Neural crest cell (in vitro differentiated cells): ENCODE data around the gene RANBP17. TPM values are rescaled to one million over a fixed set of nuclear protein-coding genes. Genes with fewer than 3 reads are reported as not detected.

Experiments used
- DNase-seq: peaks from one replicate; pipeline ENCODE4 v3.0.0; 2021; ENCODE audit warnings: low read depth, mixed read lengths, low spot score
- H3K27ac Mint-ChIP-seq: one replicate; pipeline ENCODE4 v1.8.0; 2021; ENCODE audit warnings: mild to moderate bottlenecking, mixed read lengths; ENCODE audit not compliant: unreplicated experiment
- H3K27me3 Mint-ChIP-seq: 2 replicates; pipeline ENCODE4 v1.8.0; 2021; ENCODE audit warnings: low read depth, mild to moderate bottlenecking, mixed read lengths
- H3K36me3 Mint-ChIP-seq: 2 replicates; pipeline ENCODE4 v1.8.0; 2021; ENCODE audit warnings: low read depth, mild to moderate bottlenecking, mixed read lengths
- H3K4me1 Mint-ChIP-seq: 2 replicates; pipeline ENCODE4 v1.8.0; 2021; ENCODE audit warnings: mixed read lengths
- H3K4me3 Mint-ChIP-seq: one replicate; pipeline ENCODE4 v1.8.0; 2021; ENCODE audit warnings: mild to moderate bottlenecking, mixed read lengths
- H3K9me3 Mint-ChIP-seq: 2 replicates; pipeline ENCODE4 v1.8.0; 2021; ENCODE audit warnings: mixed read lengths
- total RNA-seq: library from RNA; stranded (reverse); gene quantifications from 2 replicates; pipeline ENCODE4 v1.2.1, GENCODE V29; 2021
- TF ChIP-seq, protein P1 (sequence below): fragments of 200-600 bp; sonication (generic); conservative IDR thresholded peaks from 2 replicates; pipeline ENCODE4 v1.5.0; 2021; ENCODE audit warnings: antibody characterized with exemption, mild to moderate bottlenecking

Gene RANBP17
- total RNA-seq, 1 donor from 2014 or later = 26.9 TPM

GRCh38 chr5:171226864-171227263, 365.0 kb downstream of the RANBP17 start:
- no peaks in the 10 kb centered on the region for H3K36me3 Mint-ChIP-seq
- H3K4me1 Mint-ChIP-seq = no peaks in the 10 kb centered on the region
- H3K9me3 Mint-ChIP-seq = no peaks in the 10 kb centered on the region
- no peak overlapping the region for H3K27ac Mint-ChIP-seq
- DNase-seq = no peak
- TF ChIP-seq, protein P1, sequence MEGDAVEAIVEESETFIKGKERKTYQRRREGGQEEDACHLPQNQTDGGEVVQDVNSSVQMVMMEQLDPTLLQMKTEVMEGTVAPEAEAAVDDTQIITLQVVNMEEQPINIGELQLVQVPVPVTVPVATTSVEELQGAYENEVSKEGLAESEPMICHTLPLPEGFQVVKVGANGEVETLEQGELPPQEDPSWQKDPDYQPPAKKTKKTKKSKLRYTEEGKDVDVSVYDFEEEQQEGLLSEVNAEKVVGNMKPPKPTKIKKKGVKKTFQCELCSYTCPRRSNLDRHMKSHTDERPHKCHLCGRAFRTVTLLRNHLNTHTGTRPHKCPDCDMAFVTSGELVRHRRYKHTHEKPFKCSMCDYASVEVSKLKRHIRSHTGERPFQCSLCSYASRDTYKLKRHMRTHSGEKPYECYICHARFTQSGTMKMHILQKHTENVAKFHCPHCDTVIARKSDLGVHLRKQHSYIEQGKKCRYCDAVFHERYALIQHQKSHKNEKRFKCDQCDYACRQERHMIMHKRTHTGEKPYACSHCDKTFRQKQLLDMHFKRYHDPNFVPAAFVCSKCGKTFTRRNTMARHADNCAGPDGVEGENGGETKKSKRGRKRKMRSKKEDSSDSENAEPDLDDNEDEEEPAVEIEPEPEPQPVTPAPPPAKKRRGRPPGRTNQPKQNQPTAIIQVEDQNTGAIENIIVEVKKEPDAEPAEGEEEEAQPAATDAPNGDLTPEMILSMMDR = no peak
- no peaks in the 10 kb centered on the region for H3K27me3 Mint-ChIP-seq
- H3K4me3 Mint-ChIP-seq = no peak overlapping the region

DNA sequence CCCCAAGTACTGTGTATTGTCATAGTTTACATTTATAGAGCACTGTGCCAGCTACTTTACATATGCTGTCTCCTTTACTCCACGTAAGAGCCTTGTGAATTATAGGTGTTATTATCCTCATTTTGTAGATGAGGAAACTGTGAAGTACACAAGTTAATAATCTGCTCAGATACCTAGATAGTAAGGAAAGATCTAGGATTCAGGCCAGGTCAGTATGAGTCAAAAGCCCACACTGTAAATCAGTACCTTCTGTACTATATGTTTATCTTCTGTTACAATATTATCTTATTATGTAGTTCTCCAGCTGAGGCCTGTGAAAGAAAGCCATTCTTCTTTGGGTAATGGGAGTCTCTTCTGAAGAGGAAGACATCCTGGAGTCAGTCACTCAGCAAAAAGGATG, 374.8 kb downstream of the RANBP17 start:
- Mint-ChIP-seq H3K36me3 (no peaks in the 10 kb centered on the region), H3K9me3 (no peaks in the 10 kb centered on the region), H3K27ac (no peak overlapping the region), H3K27me3 (no peaks in the 10 kb centered on the region), H3K4me1 (no peaks in the 10 kb centered on the region), H3K4me3 (no peak overlapping the region)
- no peak for DNase-seq
- TF ChIP-seq, protein P1 = no peak

- Mint-ChIP-seq H3K9me3 (no peaks in the 10 kb centered on the region), H3K27me3 (no peaks in the 10 kb centered on the region), H3K27ac (no peak overlapping the region), H3K4me3 (no peak overlapping the region), H3K4me1 (no peaks in the 10 kb centered on the region), H3K36me3 (peaks cover 6% of the 10 kb centered on the region)
- DNase-seq = no peak
- TF ChIP-seq, protein P1 = no peak
Measured at GRCh38 chr5:171242521-171242920, 380.7 kb downstream of the RANBP17 start.

DNA sequence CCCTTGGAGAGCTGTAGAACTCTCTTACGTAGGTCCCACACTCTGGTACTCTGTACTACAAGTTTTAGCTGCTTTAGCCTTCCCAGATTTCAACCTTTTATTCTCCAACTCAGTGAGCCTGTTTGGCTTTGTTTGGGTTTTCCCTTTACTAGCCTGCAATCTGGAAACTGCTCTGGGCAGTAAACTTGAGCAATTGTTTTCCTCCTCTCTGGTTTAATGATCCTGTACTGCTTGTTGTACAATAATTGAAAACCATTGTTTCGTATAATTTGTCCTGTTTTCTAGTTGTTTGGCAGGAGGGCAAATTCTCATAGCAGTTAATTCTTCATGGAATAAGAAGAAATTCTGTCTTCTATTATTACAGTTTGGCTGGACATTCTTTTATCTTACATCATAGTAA, 384.4 kb downstream of the RANBP17 start:
- Mint-ChIP-seq H3K4me3 (no peak overlapping the region), H3K36me3 (peaks cover 36% of the 10 kb centered on the region), H3K27me3 (no peaks in the 10 kb centered on the region), H3K27ac (no peak overlapping the region), H3K4me1 (no peaks in the 10 kb centered on the region), H3K9me3 (peaks cover 13% of the 10 kb centered on the region)
- TF ChIP-seq, protein P1 = no peak
- DNase-seq = no peak

- TF ChIP-seq, protein P1 = no peak
- no peaks in the 10 kb centered on the region for H3K27me3 Mint-ChIP-seq
- peaks cover 43% of the 10 kb centered on the region for H3K36me3 Mint-ChIP-seq
- no peaks in the 10 kb centered on the region for H3K4me1 Mint-ChIP-seq
- H3K4me3 Mint-ChIP-seq = no peak overlapping the region
- H3K27ac Mint-ChIP-seq = no peak overlapping the region
- DNase-seq = no peak
- H3K9me3 Mint-ChIP-seq = peaks cover 13% of the 10 kb centered on the region
Measured at GRCh38 chr5:171249460-171249859, 387.6 kb downstream of the RANBP17 start.

DNA sequence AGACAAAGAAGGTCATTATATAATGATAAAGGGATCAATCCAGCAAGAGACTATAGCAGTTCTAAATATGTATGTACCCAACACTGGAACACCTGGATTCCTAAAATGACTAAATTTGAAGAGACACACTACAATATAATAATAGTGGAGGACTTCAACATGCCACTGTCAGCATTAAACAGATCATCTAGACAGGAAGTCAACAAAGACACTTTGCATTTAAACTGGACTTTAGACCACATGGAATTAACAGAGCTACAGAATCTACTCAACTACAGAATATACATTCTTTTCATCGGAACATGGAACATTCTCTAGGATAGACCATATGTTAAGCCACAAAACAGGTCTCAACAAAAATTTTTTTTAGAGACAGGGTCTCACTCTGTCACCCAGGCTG, 388.9 kb downstream of the RANBP17 start:
- TF ChIP-seq, protein P1 = no peak
- Mint-ChIP-seq H3K27me3 (no peaks in the 10 kb centered on the region), H3K27ac (no peak overlapping the region), H3K36me3 (peaks cover 43% of the 10 kb centered on the region), H3K4me1 (no peaks in the 10 kb centered on the region), H3K4me3 (no peak overlapping the region), H3K9me3 (peaks cover 13% of the 10 kb centered on the region)
- no peak for DNase-seq
